ENCODE measurements around the gene HDAC10.

GRCh38 chr22:50272044-50272802 is 21.2 kb upstream of the HDAC10 start:
- no peak for TF ChIP-seq POLR2AphosphoS5 (IDR thresholded peaks at IDR 0.05)
- TF ChIP-seq POLR2A (IDR thresholded peaks at IDR 0.05): no peak
